H1 (cell line): ENCODE results near the gene ZMYND15. TPM values are rescaled to one million over a fixed set of nuclear protein-coding genes. Genes with fewer than 3 reads are reported as not detected.

Experiments used
- CTCF ChIA-PET: fragments of 300-600 bp; sonication (Branson Sonifier 250); formaldehyde crosslinking; loops from one replicate; lab custom pipeline; 2021; ENCODE audit not compliant: partially characterized antibody; lab: Charles Lee
- POLR2A ChIA-PET: fragments of 300-600 bp; sonication (Branson Sonifier 250); formaldehyde crosslinking; loops from one replicate; lab custom pipeline; 2021; ENCODE audit warnings: inconsistent platforms; ENCODE audit not compliant: partially characterized antibody; lab: Charles Lee
- DNase-seq, 2 experiments: peaks; one replicate each; pipeline versions ENCODE4 v3.0.0 to v3.0.0-alpha.2; 2010 to 2022; ENCODE audit warnings: low spot score in 2 of 2, low read depth in 1 of 2, mixed read lengths in 1 of 2
- FAIRE-seq: peaks from 2 replicates; lab custom pipeline; 2011; peaks lifted over from hg19 to GRCh38; lab: Jason Lieb, UNC
- H2AFZ ChIP-seq: 2 replicates; pipeline ENCODE4 v1.8.1; 2012; ENCODE audit warnings: low read length, inconsistent platforms
- H2AK5ac ChIP-seq: 2 replicates; pipeline ENCODE4 v1.6.1; 2013; ENCODE audit warnings: low read depth, low read length
- H2BK120ac ChIP-seq: replicated peaks from 2 replicates; pipeline ENCODE3; 2013; ENCODE audit warnings: low read depth, low read length, inconsistent platforms
- H2BK12ac ChIP-seq: 2 replicates; pipeline ENCODE4 v1.6.1; 2013; ENCODE audit warnings: low read depth, low read length
- H2BK15ac ChIP-seq: 2 replicates; pipeline ENCODE4 v1.6.1; 2013; ENCODE audit warnings: low read length
- H2BK20ac ChIP-seq: 2 replicates; pipeline ENCODE4 v1.6.1; 2013; ENCODE audit warnings: low read length
- H2BK5ac ChIP-seq: 2 replicates; pipeline ENCODE4 v1.6.1; 2013; ENCODE audit warnings: low read depth, low read length
- H3K14ac ChIP-seq: 2 replicates; pipeline ENCODE4 v1.6.1; 2013; ENCODE audit warnings: inconsistent platforms; ENCODE audit not compliant: insufficient read length
- H3K18ac ChIP-seq: 2 replicates; pipeline ENCODE4 v1.6.1; 2013; ENCODE audit warnings: low read length; ENCODE audit errors: extremely low read depth
- H3K23ac ChIP-seq: 2 replicates; pipeline ENCODE4 v1.6.1; 2013; ENCODE audit warnings: inconsistent platforms; ENCODE audit not compliant: insufficient read length
- H3K23me2 ChIP-seq: 2 replicates; pipeline ENCODE4 v1.6.1; 2013; ENCODE audit warnings: low read depth, low read length
- H3K27ac ChIP-seq: 2 replicates; pipeline ENCODE4 v1.6.1; 2011; ENCODE audit warnings: low read depth, low read length, inconsistent platforms
- H3K27me3 ChIP-seq, 4 experiments: replicated peaks in 1 of 4; 1 replicate in 1 of 4; 2 replicates in 3 of 4; pipeline versions ENCODE4 v1.6.1 to v1.8.1; 2011 to 2013; ENCODE audit warnings: low read length in 3 of 4, mild to moderate bottlenecking in 3 of 4, inconsistent platforms in 2 of 4, mixed read lengths in 2 of 4, moderate library complexity in 1 of 4; ENCODE audit not compliant: control insufficient read depth in 3 of 4, insufficient read depth in 3 of 4; ENCODE audit errors: extremely low read depth in 1 of 4
- H3K36me3 ChIP-seq, 4 experiments: 2 replicates each; pipeline versions ENCODE4 v1.6.1 to v1.8.1; 2011 to 2013; ENCODE audit warnings: mild to moderate bottlenecking in 4 of 4, low read length in 3 of 4, moderate library complexity in 2 of 4, control low read depth in 1 of 4, inconsistent platforms in 1 of 4; ENCODE audit not compliant: insufficient read depth in 4 of 4, control insufficient read depth in 2 of 4
- H3K4ac ChIP-seq: replicated peaks from 2 replicates; pipeline ENCODE3; 2013; ENCODE audit warnings: low read length, low read depth, mixed read lengths, inconsistent platforms; ENCODE audit not compliant: insufficient read length
- H3K4me1 ChIP-seq, 4 experiments: replicated peaks in 1 of 4; 1 replicate in 1 of 4; 2 replicates in 3 of 4; pipeline versions ENCODE4 v1.6.1 to v1.8.1; 2011 to 2013; ENCODE audit warnings: low read length in 3 of 4, inconsistent platforms in 2 of 4, mixed read lengths in 1 of 4; ENCODE audit not compliant: insufficient read depth in 4 of 4, control insufficient read depth in 3 of 4
- H3K4me2 ChIP-seq, 2 experiments: 2 replicates each; pipeline versions ENCODE4 v1.6.1 to v1.8.1; 2011 to 2013; ENCODE audit warnings: low read depth in 2 of 2, low read length in 2 of 2, control low read depth in 1 of 2, inconsistent platforms in 1 of 2, mild to moderate bottlenecking in 1 of 2; ENCODE audit not compliant: insufficient read depth in 1 of 2
- H3K4me3 ChIP-seq, 4 experiments: fragments of 200-600, 300-600 bp in 1 of 4; sonication (generic), shearing (Covaris generic), sonication (Bioruptor Twin) in 1 of 4; 2 replicates each; pipeline versions ENCODE4 v1.5.1 to v1.8.1; 2011 to 2016; ENCODE audit warnings: low read length in 4 of 4, low read depth in 3 of 4, control low read depth in 2 of 4, inconsistent platforms in 2 of 4, mild to moderate bottlenecking in 2 of 4, mixed read lengths in 1 of 4, moderate library complexity in 1 of 4; ENCODE audit not compliant: insufficient read depth in 2 of 4; ENCODE audit errors: extremely low read depth in 1 of 4
- H3K56ac ChIP-seq: replicated peaks from 2 replicates; pipeline ENCODE3; 2013; ENCODE audit warnings: low read depth, mild to moderate bottlenecking, mixed read lengths, low read length, inconsistent platforms; ENCODE audit not compliant: insufficient read length
- H3K79me1 ChIP-seq: 2 replicates; pipeline ENCODE4 v1.6.1; 2013; ENCODE audit warnings: low read depth, low read length, control low read depth
- H3K79me2 ChIP-seq, 2 experiments: 2 replicates each; pipeline versions ENCODE4 v1.6.1 to v1.8.1; 2012 to 2013; ENCODE audit warnings: low read length in 2 of 2, mild to moderate bottlenecking in 2 of 2, inconsistent platforms in 1 of 2; ENCODE audit not compliant: insufficient read depth in 2 of 2, control insufficient read depth in 1 of 2
- H3K9ac ChIP-seq, 4 experiments: replicated peaks in 1 of 4; 1 replicate in 1 of 4; 2 replicates in 3 of 4; pipeline versions ENCODE4 v1.6.1 to v1.8.1; 2011 to 2013; ENCODE audit warnings: low read depth in 3 of 4, low read length in 3 of 4, control low read depth in 2 of 4, mild to moderate bottlenecking in 2 of 4, moderate library complexity in 2 of 4, inconsistent platforms in 1 of 4; ENCODE audit errors: extremely low read depth in 1 of 4
- H3K9me3 ChIP-seq, 2 experiments: 2 replicates each; pipeline versions ENCODE4 v1.6.1 to v1.8.1; 2012 to 2013; ENCODE audit warnings: mild to moderate bottlenecking in 2 of 2, moderate library complexity in 2 of 2, control low read depth in 1 of 2, inconsistent platforms in 1 of 2, low read depth in 1 of 2, low read length in 1 of 2, mixed read lengths in 1 of 2; ENCODE audit not compliant: insufficient read depth in 2 of 2
- H4K20me1 ChIP-seq, 2 experiments: replicated peaks in 1 of 2; 2 replicates each; pipeline versions ENCODE3 to v1.8.1; 2011 to 2013; ENCODE audit warnings: inconsistent platforms in 2 of 2, low read length in 2 of 2, mild to moderate bottlenecking in 1 of 2; ENCODE audit not compliant: insufficient read depth in 2 of 2, control insufficient read depth in 1 of 2
- H4K5ac ChIP-seq: 2 replicates; pipeline ENCODE4 v1.6.1; 2013; ENCODE audit warnings: low read length, low read depth, mixed read lengths, inconsistent platforms; ENCODE audit not compliant: insufficient read length
- H4K8ac ChIP-seq: 2 replicates; pipeline ENCODE4 v1.8.0; 2013; ENCODE audit warnings: mild to moderate bottlenecking, moderate library complexity, low read length, inconsistent platforms; ENCODE audit not compliant: insufficient read depth; ENCODE audit errors: extremely low read depth
- H4K91ac ChIP-seq: replicated peaks from 2 replicates; pipeline ENCODE3; 2013; ENCODE audit warnings: low read length, mixed read lengths, inconsistent platforms; ENCODE audit not compliant: insufficient read length
- ATF2 ChIP-seq: IDR thresholded peaks from 2 replicates; pipeline ENCODE4 v1.6.1; 2012; ENCODE audit warnings: low read length, inconsistent platforms
- BACH1 ChIP-seq: IDR thresholded peaks from 2 replicates; pipeline ENCODE4 v1.6.1; 2012; ENCODE audit warnings: low read length, improper control_type of control experiment
- EGR1 ChIP-seq: IDR thresholded peaks from 2 replicates; pipeline ENCODE4 v1.6.1; 2011; ENCODE audit warnings: low read depth, low read length, borderline replicate concordance
- GTF2F1 ChIP-seq: IDR thresholded peaks from 2 replicates; pipeline ENCODE4 v1.6.1; 2012; ENCODE audit warnings: low read depth, low read length, improper control_type of control experiment, borderline replicate concordance
- HDAC2 ChIP-seq, 2 experiments: fragments of 300-600 bp in 1 of 2; sonication (generic) in 1 of 2; IDR thresholded peaks; 2 replicates each; pipeline ENCODE4 v1.6.1; 2011 to 2012; ENCODE audit warnings: low read depth in 2 of 2, low read length in 2 of 2, mild to moderate bottlenecking in 2 of 2, moderate library complexity in 2 of 2, borderline replicate concordance in 1 of 2, inconsistent platforms in 1 of 2
- MAFK ChIP-seq: IDR thresholded peaks from 2 replicates; pipeline ENCODE4 v1.6.1; 2012; ENCODE audit warnings: low read depth, mild to moderate bottlenecking, improper control_type of control experiment, low read length
- NANOG ChIP-seq: IDR thresholded peaks from 2 replicates; pipeline ENCODE4 v1.6.1; 2011; ENCODE audit warnings: low read length, low read depth, mild to moderate bottlenecking, inconsistent platforms; ENCODE audit not compliant: insufficient read depth, poor library complexity, severe bottlenecking
- SAP30 ChIP-seq: fragments of 300-600 bp; sonication (generic); IDR thresholded peaks from 2 replicates; pipeline ENCODE4 v1.7.1; 2012; ENCODE audit warnings: low read length, moderate library complexity, mild to moderate bottlenecking, inconsistent platforms; ENCODE audit not compliant: insufficient read depth, insufficient replicate concordance
- SP1 ChIP-seq: IDR thresholded peaks from 2 replicates; pipeline ENCODE4 v1.6.1; 2011; ENCODE audit warnings: low read depth, low read length
- SP2 ChIP-seq: IDR thresholded peaks from 2 replicates; pipeline ENCODE4 v1.6.1; 2012; ENCODE audit warnings: mild to moderate bottlenecking, low read length, inconsistent platforms
- TAF1 ChIP-seq: IDR thresholded peaks from 2 replicates; pipeline ENCODE4 v1.6.1; 2011; ENCODE audit warnings: mild to moderate bottlenecking, low read depth, low read length
- TBP ChIP-seq: IDR thresholded peaks from 2 replicates; pipeline ENCODE4 v1.6.1; 2011; ENCODE audit warnings: low read depth, low read length, improper control_type of control experiment
- WGBS, 2 experiments: shearing (Covaris generic) in 1 of 2; methylation state at CpG; one replicate each; pipeline versions ENCODE4 v1.1.6 to v1.1.7; 2013 to 2015; ENCODE audit warnings: low lambda C conversion rate in 2 of 2, mixed read lengths in 2 of 2, inconsistent platforms in 1 of 2, low coverage in 1 of 2, missing lambda C conversion rate in 1 of 2; ENCODE audit not compliant: insufficient replicate concordance in 2 of 2, insufficient coverage in 1 of 2, insufficient read length in 1 of 2; ENCODE audit errors: extremely low coverage in 1 of 2, missing lambda C conversion rate in 1 of 2; 5-methylcytosine and 5-hydroxymethylcytosine counted together
- polyA plus RNA-seq, 7 experiments: library from polyadenylated mRNA; depleted of rRNA in 3 of 7; stranded (reverse) in 5 of 7; unstranded in 2 of 7; fragments of >200 nt in 5 of 7; fragments of 200-250 nt in 2 of 7; gene quantifications; 1 replicate in 5 of 7; 2 replicates in 1 of 7; 4 replicates in 1 of 7; pipeline versions ENCODE4 v1.2.1 to v1.2.3, GENCODE V29; 2011 to 2013; ENCODE audit warnings: missing spikeins in 2 of 7, mixed read lengths in 2 of 7
- total RNA-seq: library from RNA; stranded (reverse); fragmentation: NEBNext Ultra II Directional; extraction: Animal tissue kit (Norgen Biotek cat#: 25700); gene quantifications from 2 replicates; pipeline ENCODE4 v1.2.1, GENCODE V29; 2021

The ZMYND15 gene
- total and polyA plus RNA-seq, 2 of the 8 experiments (the other 6 are each of a cell fraction or from before 2014, with no cell fraction given), result 0.53 to 0.58 TPM

- H2AK5ac ChIP-seq, result no peak overlapping the region
- no peaks in the 10 kb centered on the region for H3K36me3 ChIP-seq
- CTCF ChIA-PET, result interaction anchor here (1.2 to 1.5 kb wide), 4 partner anchors 137 to 186 kb away, joined by 3 to 4 read pairs (median 3); no protein-coding TSS in a partner anchor
- H4K20me1 ChIP-seq, result peaks cover 4 to 9% of the 10 kb centered on the region in 2 experiments
- H3K56ac ChIP-seq, result no peak overlapping the region
- FAIRE-seq (no peak), DNase-seq (no peak)
- H3K4ac ChIP-seq, result no peak overlapping the region
- no peaks in the 10 kb centered on the region for H3K27me3 ChIP-seq
- H3K9me3 ChIP-seq, result 0 out of 4 replicates have a peak, but pooled peaks cover 0 to 3% of the 10 kb centered on the region in 2 experiments
- H2AFZ ChIP-seq, result no peak overlapping the region
- H2BK120ac ChIP-seq, result no peak overlapping the region
- H3K4me3 ChIP-seq, result peak overlapping the region; percentile 91 to 98 (median 94)
- no peak overlapping the region for H2BK15ac ChIP-seq
- POLR2A ChIA-PET, result interaction anchor here (0.9 to 3.6 kb wide), 16 partner anchors 8 to 257 kb away, joined by 3 to 14 read pairs (median 3); partner anchors contain the start of gene MED11
- peak overlapping the region; percentile 87 for H3K27ac ChIP-seq
- H3K4me2 ChIP-seq, result peak overlapping the region; percentile 77 to 87
- H3K4me1 ChIP-seq, result peaks cover 0 to 20% (median 10%) of the 10 kb centered on the region in 4 experiments; a peak in 6 of 7 replicates
- no peak overlapping the region for H4K5ac ChIP-seq
- peaks cover 4% of the 10 kb centered on the region; the same call in 1 of the 2 replicates for H3K79me1 ChIP-seq
- peak overlapping the region; percentile 91 to 95 (median 94) for H3K9ac ChIP-seq
- H3K18ac ChIP-seq, result no peak overlapping the region
- 7% methylated on average over 15 of the region's 15 CpGs; no CpG with 5 or more reads in 1 of the 2 experiments for WGBS, 2 experiments
- peak overlapping the region; percentile 40 for H2BK5ac ChIP-seq
- H3K14ac ChIP-seq, result no peak overlapping the region
- H3K23ac ChIP-seq, result no peak overlapping the region
- H4K91ac ChIP-seq, result peak overlapping the region; percentile 66
- no peak overlapping the region; the same call in 1 of the 2 replicates for H4K8ac ChIP-seq
- H3K79me2 ChIP-seq, result peaks cover 21 to 56% of the 10 kb centered on the region in 2 experiments
- H3K23me2 ChIP-seq, result peaks cover 5% of the 10 kb centered on the region; the same call in 1 of the 2 replicates
- H2BK12ac ChIP-seq, result no peak overlapping the region
- no peak overlapping the region for H2BK20ac ChIP-seq
- TF ChIP-seq HDAC2 (IDR thresholded peaks at IDR 0.05; ENCODE audit: borderline replicate concordance in 1 of 2, low read depth in 2 of 2, low read length in 2 of 2) (no peak), SAP30 (no peak), BACH1 (no peak), MAFK (no peak), NANOG (no peak), ATF2 (no peak), TBP (no peak), GTF2F1 (no peak), EGR1 (no peak), SP2 (no peak), TAF1 (no peak), SP1 (no peak)
Observed at GRCh38 chr17:4703330-4703691, 36.3 kb upstream of the ZMYND15 start.
